Activated T-cell treated with anti-CD3 and anti-CD28 coated beads for 48 hours (primary cell): Measurements from ENCODE around the gene PDIA5.

Experiments
- DNase-seq: peaks from one replicate; pipeline ENCODE4 v3.0.0-alpha.2; 2020; ENCODE audit warnings: low read depth

Gene PDIA5

GRCh38 chr3:123119802-123120201 lies 53.0 kb downstream of the PDIA5 start:
- DNase-seq = no peak

DNA sequence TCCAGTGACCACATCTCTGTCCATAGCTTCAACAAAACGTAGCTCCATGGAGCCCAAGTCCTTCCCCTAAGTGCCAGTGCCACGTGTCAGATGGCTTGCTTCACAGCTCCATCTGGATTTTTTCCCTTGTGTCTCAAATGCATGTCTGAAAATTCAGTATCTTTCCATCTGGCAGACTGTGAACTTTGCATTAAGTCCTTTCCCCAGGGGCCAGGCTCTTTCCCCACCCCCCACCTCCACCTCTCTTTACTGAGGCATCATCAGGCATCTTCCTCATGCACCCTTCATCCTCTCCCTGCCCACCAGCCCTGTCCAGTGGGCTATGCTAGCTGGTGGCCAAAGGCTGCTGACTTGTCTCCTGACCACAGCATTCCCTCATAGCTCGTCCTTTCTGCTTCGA lies 53.7 kb downstream of the PDIA5 start:
- no peak for DNase-seq

DNA sequence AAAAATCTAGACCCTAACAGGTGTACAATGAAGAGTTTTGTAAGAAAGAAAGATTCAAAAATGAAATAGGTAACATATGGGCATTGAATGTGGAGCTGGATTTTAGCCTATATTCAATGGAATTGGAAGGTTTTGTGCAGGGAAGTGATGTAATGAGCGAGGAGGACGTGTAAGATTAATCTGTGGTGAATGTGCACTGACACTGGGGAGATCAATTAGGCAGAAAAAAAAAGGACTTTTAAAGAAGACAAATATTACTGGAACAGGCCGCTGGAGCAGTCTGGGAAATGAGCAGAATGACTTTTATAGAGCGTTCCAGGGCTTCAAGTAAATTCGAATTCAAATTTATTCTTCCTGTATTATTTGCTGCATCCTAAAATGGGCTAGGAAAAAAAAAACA lies 55.2 kb downstream of the PDIA5 start:
- no peak for DNase-seq

GRCh38 chr3:123122525-123123315 lies 55.9 kb downstream of the PDIA5 start:
- no peak for DNase-seq

DNA sequence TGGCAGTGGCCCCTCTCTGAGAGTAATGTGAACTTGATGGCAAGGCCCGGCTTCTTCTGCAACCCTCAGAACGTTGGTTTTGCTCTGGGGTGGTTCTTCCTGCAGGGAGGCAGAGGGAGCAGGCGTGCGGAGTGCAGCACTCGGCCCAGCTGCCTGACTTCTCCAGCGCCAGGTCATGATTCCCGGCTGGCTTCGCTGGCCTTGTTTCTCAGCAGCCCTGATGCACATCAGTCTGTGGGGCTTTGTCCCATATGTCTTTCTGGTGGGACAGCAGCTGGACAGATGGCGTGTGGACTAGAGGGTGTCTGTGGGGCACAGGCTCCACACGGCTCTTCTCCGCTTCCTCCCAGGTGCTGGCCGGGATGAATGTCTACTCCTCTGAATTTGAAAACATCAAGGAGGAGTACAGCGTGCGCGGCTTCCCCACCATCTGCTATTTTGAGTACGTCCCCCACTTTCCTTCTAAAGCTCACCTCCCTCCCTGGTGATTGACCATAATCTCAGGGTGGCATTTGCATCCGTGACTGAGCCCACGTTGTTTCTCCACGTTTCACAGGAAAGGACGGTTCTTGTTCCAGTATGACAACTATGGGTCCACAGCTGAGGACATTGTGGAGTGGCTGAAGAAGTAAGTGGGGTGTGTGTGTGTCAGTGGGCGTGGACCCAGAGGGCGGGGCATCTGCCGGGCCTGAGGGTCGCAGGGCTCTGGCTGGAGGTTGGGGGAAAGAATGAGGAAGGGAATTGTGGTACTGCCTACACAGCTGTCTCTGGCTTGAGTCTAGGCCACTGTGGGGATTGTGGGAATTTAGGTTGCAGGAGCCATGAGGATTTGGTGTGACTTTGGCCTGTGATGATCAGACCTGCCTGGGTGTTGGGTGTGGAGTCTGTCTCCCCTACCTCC lies 57.1 kb downstream of the PDIA5 start:
- no peak for DNase-seq

- DNase-seq = no peak
Measured at GRCh38 chr3:123124971-123125370, 58.1 kb downstream of the PDIA5 start.

DNA sequence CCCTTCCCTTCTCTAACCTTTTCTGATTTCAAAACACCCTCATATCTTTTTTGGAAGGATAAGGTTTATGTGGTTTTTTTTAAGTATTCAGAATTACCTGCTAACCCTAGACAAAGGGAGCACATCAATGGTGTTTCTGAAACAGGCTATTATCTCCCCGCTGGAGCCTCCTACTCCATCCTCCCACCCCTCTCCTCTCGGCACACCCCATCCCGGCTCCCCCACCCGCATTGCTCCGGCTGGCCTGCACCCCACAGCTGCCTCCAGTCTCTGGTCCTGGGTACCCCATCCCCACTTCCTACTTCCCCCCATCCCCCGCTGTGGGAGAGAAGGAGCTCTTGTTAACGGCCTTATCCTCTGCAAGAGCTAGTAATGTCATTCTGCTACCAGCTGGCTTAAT lies 59.2 kb downstream of the PDIA5 start:
- no peak for DNase-seq

DNA sequence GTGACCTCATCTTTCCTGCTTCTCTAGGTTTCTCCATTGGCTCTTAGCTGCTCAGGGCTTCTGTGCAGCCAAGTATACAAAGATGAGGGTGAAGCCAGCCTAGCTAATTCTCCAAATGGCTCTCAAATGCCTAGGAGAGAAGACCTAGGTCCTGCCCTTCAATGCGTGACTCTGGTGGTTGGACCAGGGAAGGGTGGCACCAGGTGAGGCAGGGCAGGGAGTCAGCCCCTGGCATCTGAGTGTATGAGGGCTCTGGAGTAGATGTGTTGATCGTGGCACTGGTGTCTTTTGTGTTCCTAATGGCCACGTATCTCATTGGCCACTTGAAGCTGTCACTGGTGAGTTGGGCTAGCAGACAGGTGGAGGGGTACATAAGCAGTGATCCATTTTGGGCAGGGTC lies 59.8 kb downstream of the PDIA5 start:
- no peak for DNase-seq

- no peak for DNase-seq
Measured at GRCh38 chr3:123129092-123129491, 62.3 kb downstream of the PDIA5 start.

GRCh38 chr3:123129532-123129931 lies 62.7 kb downstream of the PDIA5 start:
- DNase-seq = no peak

DNA sequence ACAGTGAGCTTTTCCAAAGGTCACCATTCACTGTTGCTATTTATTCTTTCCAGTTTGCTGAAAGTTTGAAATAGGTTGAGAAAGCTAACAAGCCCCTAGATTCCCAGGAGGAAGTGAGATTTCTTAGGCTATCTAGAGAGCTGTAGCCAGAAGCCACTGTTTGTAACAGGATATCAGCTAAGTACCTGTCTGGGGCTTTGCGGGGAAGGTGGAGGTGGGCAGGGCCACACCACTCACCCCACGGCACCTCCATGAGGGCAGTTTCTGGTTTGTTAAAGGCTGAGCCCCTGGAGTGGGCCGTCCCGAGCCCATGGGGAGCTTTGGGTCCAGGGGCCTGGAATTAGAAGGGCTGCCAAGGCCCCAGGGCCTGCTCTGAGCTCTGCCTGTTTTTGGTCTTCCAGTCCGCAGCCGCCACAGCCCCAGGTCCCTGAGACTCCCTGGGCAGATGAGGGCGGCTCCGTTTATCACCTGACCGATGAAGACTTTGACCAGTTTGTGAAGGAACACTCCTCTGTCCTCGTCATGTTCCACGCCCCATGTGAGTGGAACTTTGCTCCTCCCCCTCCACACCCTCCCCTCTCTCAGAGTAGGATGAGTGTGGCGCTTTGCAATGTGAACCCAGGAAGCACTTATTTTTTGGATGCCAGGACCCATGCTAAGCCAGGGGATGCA lies 63.4 kb downstream of the PDIA5 start:
- DNase-seq = no peak

GRCh38 chr3:123134671-123135070 lies 67.8 kb downstream of the PDIA5 start:
- no peak for DNase-seq

DNA sequence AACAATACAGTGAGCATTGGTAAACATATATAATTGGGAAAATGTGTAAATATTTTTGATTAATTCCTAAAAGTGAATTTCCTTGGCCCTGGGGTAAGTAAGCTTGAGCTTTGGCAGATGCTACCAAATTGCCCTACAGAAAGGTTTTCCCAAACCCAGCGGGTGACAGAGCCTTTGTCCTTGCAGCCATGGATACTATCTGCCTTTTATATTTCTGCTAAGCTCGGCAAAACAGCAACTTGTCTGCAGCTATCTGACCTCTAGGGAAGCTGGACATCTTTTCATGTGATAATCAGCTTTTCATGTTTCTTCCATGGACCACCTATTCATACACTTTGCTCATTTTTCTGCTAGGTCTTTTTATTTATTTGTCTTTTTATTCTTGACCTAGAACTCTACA lies 70.2 kb downstream of the PDIA5 start:
- DNase-seq = no peak

GRCh38 chr3:123138839-123139444 lies 72.1 kb downstream of the PDIA5 start:
- no peak for DNase-seq

GRCh38 chr3:123139522-123139921 lies 72.7 kb downstream of the PDIA5 start:
- no peak for DNase-seq

- no peak for DNase-seq
Measured at GRCh38 chr3:123140550-123140949, 73.7 kb downstream of the PDIA5 start.

DNA sequence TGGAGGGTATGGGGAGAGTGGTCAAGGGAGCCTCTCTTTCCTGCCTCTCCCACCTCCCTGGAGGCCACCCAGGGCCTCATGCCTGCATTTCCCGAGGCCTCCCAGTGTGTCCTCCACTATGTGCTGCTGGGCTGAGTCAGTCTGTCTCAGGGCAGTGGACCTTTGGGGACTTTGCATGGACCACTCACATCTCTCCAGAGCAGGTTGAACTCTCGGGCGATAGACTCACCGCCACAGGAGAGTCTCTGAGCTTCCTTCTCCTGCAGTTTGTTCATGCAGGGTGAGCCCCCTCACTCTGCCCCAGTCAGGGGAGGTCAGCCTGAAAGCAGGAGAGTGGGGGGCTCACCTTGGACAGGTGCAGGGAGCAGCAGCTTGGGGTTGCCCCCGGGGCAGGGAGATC lies 74.5 kb downstream of the PDIA5 start:
- no peak for DNase-seq

DNA sequence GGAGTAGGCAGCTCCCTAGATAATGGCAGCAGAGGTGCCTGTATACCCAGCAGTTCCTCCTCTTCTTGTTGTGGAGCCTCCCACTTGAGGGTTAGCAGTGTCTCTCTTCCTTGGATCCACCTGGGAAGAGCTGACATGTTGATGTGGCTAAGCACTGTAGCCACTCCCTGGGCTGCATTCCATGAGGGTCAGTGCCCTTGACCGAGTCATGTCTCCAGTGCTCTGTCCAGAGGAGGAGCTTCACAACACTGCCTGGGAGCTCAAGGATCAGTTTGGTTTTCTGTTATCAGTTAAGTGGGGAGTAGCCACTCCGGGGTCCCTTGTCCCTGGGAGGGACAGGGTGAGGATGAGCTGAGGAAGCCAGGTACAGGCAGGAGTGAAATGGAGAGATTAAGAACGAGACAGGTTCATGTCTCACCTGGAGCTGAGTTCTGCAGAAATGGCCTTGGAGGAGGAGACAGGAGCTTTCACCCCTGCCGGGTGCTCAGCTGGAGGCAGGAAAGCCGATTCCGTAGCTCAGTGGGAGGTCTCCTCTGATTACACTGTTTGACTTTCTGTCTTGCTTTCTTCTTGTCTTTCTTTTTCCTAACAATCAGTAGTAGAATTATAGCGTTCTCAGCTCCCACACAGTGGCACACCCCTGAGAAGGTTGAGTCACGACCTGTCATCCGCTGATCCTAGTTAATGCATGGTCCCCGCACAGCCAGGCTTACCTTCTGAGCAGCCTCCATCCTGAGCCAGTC lies 77.0 kb downstream of the PDIA5 start:
- no peak for DNase-seq

- DNase-seq = no peak
Measured at GRCh38 chr3:123147754-123148535, 81.1 kb downstream of the PDIA5 start.

GRCh38 chr3:123148772-123149171 lies 81.9 kb downstream of the PDIA5 start:
- no peak for DNase-seq

DNA sequence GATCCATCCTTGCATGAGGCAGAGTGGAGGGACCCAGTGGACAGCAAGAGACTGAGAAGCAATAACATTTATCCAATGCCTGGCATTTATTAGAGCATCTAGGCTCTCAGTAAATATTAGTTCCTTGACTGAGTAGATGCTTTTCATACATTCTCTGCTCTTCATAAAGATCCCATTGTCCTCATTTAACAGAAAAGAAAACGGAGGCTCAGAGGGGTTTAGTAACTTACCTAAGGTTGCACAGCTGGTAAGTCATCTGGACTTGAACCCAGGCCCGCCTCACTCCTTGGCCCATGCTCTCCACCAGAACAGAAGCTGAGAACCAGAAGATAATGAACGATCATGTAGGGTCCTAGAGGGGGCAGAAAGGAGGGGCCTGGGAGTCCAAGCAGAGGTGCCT lies 82.7 kb downstream of the PDIA5 start:
- no peak for DNase-seq
